CD8-positive, alpha-beta memory T cell (primary cell): ENCODE measurements around the gene BTBD9. TPM values are rescaled to one million over a fixed set of nuclear protein-coding genes. Genes with fewer than 3 reads are reported as not detected.
A peak's percentile ranks its signal among the peaks of the same experiment; 100 is the strongest.

ENCODE experiments used
- CTCF ChIA-PET: fragments of 350-600 bp; sonication (Branson Sonifier 250); formaldehyde crosslinking; loops from one replicate; lab custom pipeline; 2021; ENCODE audit warnings: antibody characterized with exemption; lab: Charles Lee
- POLR2A ChIA-PET: fragments of 350-600 bp; sonication (Branson Sonifier 250); formaldehyde crosslinking; loops from one replicate; lab custom pipeline; 2021; ENCODE audit warnings: antibody characterized with exemption; lab: Charles Lee
- DNase-seq, 5 donors: peaks; one replicate each; pipeline versions ENCODE4 v3.0.0 to v3.0.0-alpha.2; 2020 to 2022; ENCODE audit warnings: mixed read lengths in 1 of 5
- H3K27ac ChIP-seq: one replicate; pipeline ENCODE4 v1.7.0; 2013; ENCODE audit warnings: low read depth, mild to moderate bottlenecking, low read length, moderate library complexity
- H3K27me3 ChIP-seq: 2 replicates; pipeline ENCODE4 v1.7.0; 2013; ENCODE audit warnings: low read length, mild to moderate bottlenecking; ENCODE audit not compliant: insufficient read depth, poor library complexity, severe bottlenecking
- H3K36me3 ChIP-seq: 2 replicates; pipeline ENCODE4 v1.7.0; 2013; ENCODE audit warnings: mild to moderate bottlenecking, low read length, moderate library complexity; ENCODE audit not compliant: insufficient read depth
- H3K4me1 ChIP-seq: 2 replicates; pipeline ENCODE4 v1.7.0; 2013; ENCODE audit warnings: mild to moderate bottlenecking, low read length, moderate library complexity; ENCODE audit not compliant: insufficient read depth
- H3K4me3 ChIP-seq: 2 replicates; pipeline ENCODE4 v1.7.0; 2013; ENCODE audit warnings: mild to moderate bottlenecking, low read length
- H3K9me3 ChIP-seq: 2 replicates; pipeline ENCODE4 v1.7.0; 2013; ENCODE audit warnings: mild to moderate bottlenecking, low read length
- H3K27ac Mint-ChIP-seq, 8 donors: one replicate each; pipeline ENCODE4 v1.8.0; 2020 to 2021; ENCODE audit warnings: mixed read lengths in 8 of 8, mild to moderate bottlenecking in 6 of 8, inconsistent platforms in 3 of 8, moderate library complexity in 3 of 8
- H3K27me3 Mint-ChIP-seq, 2 donors: one replicate each; pipeline ENCODE4 v1.8.0; 2020 to 2021; ENCODE audit warnings: mixed read lengths in 2 of 2, mild to moderate bottlenecking in 1 of 2, moderate library complexity in 1 of 2
- H3K36me3 Mint-ChIP-seq, 3 donors: one replicate each; pipeline ENCODE4 v1.8.0; 2020 to 2021; ENCODE audit warnings: mixed read lengths in 3 of 3, inconsistent platforms in 1 of 3, mild to moderate bottlenecking in 1 of 3
- H3K4me1 Mint-ChIP-seq, 3 donors: one replicate each; pipeline ENCODE4 v1.8.0; 2020 to 2021; ENCODE audit warnings: mixed read lengths in 3 of 3, inconsistent platforms in 1 of 3, mild to moderate bottlenecking in 1 of 3
- H3K4me3 Mint-ChIP-seq, 7 donors: one replicate each; pipeline ENCODE4 v1.8.0; 2020 to 2021; ENCODE audit warnings: mixed read lengths in 7 of 7, mild to moderate bottlenecking in 6 of 7, moderate library complexity in 4 of 7, inconsistent platforms in 2 of 7
- H3K9me3 Mint-ChIP-seq, 5 donors: one replicate each; pipeline ENCODE4 v1.8.0; 2020 to 2022; ENCODE audit warnings: mixed read lengths in 5 of 5, mild to moderate bottlenecking in 3 of 5, moderate library complexity in 2 of 5, inconsistent platforms in 1 of 5
- polyA plus RNA-seq: library from polyadenylated mRNA; unstranded; fragments of 300-500 nt; fragmentation: Illumina TruSeq; gene quantifications from one replicate; pipeline ENCODE4 v1.2.3, GENCODE V29; 2021
- total RNA-seq, 2 experiments: library from RNA; stranded (reverse); gene quantifications; one replicate each; pipeline ENCODE4 v1.2.3, GENCODE V29; 2021

BTBD9 gene
- total and polyA plus RNA-seq, 3 experiments from 2014 or later, result 12.2 to 17.7 (median 14.9) TPM

- Histone ChIP-seq H3K4me1 (no peaks in the 10 kb centered on the region), H3K4me3 (no peak overlapping the region), H3K36me3 (no peaks in the 10 kb centered on the region), H3K27ac (no peak overlapping the region), H3K27me3 (no peaks in the 10 kb centered on the region), H3K9me3 (no peaks in the 10 kb centered on the region)
- Mint-ChIP-seq H3K27ac (no peak overlapping the region), H3K36me3 (peaks cover 8 to 18% (median 11%) of the 10 kb centered on the region in 3 donors), H3K4me3 (no peak overlapping the region), H3K4me1 (no peaks in the 10 kb centered on the region), H3K9me3 (no peaks in the 10 kb centered on the region), H3K27me3 (no peaks in the 10 kb centered on the region)
- DNase-seq, result no peak
- ChIA-PET POLR2A (no interaction called here), CTCF (no interaction called here)
Measured at GRCh38 chr6:38543022-38543421, 96.7 kb downstream of the BTBD9 start.

GRCh38 chr6:38542031-38542430, 97.7 kb downstream of the BTBD9 start:
- H3K9me3 Mint-ChIP-seq, result no peaks in the 10 kb centered on the region
- H3K4me3 ChIP-seq, result no peak overlapping the region
- POLR2A ChIA-PET, result no interaction called here

GRCh38 chr6:38533064-38533463, 106.7 kb downstream of the BTBD9 start:
- no peak for DNase-seq
- Histone ChIP-seq H3K4me3 (no peak overlapping the region), H3K4me1 (no peaks in the 10 kb centered on the region), H3K27me3 (no peaks in the 10 kb centered on the region), H3K9me3 (no peaks in the 10 kb centered on the region), H3K36me3 (no peaks in the 10 kb centered on the region), H3K27ac (no peak overlapping the region)
- Mint-ChIP-seq H3K27me3 (no peaks in the 10 kb centered on the region), H3K4me3 (no peak overlapping the region), H3K4me1 (peaks cover 32 to 47% (median 41%) of the 10 kb centered on the region in 3 donors), H3K27ac (no peak overlapping the region), H3K36me3 (peaks cover 13 to 30% (median 22%) of the 10 kb centered on the region in 3 donors), H3K9me3 (peaks cover 0 to 3% (median 0%) of the 10 kb centered on the region in 5 donors)
- POLR2A ChIA-PET, result no interaction called here
- CTCF ChIA-PET, result no interaction called here

More at GRCh38 chr6:38542031-38542430, 97.7 kb downstream of the BTBD9 start:
- DNase-seq, result no peak
- Mint-ChIP-seq H3K27ac (no peak overlapping the region), H3K36me3 (peaks cover 4 to 12% (median 7%) of the 10 kb centered on the region in 3 donors), H3K4me1 (no peaks in the 10 kb centered on the region), H3K4me3 (no peak overlapping the region), H3K27me3 (no peaks in the 10 kb centered on the region)
- Histone ChIP-seq H3K36me3 (no peaks in the 10 kb centered on the region), H3K9me3 (no peaks in the 10 kb centered on the region), H3K27ac (no peak overlapping the region), H3K27me3 (no peaks in the 10 kb centered on the region), H3K4me1 (no peaks in the 10 kb centered on the region)
- CTCF ChIA-PET, result no interaction called here

DNA sequence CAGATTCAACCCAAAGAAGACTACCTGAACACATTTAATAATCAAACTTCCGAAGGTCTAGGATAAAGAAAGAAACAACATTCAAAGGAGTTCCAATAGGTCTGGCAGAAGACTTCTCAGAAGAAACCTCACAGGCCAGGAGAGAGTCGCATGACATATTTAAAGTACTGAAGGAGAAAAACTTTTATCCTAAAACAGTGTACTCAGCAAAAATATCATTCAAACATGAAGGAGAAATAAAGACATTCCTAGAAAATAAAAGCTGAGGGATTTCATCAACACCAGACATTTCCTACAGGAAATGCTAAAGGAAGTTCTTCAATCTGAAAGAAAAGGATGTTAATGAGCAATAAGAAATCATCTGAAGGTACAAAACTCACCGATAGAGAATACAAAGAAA, 108.6 kb downstream of the BTBD9 start:
- Histone ChIP-seq H3K4me1 (no peaks in the 10 kb centered on the region), H3K36me3 (no peaks in the 10 kb centered on the region), H3K9me3 (peaks cover 6% of the 10 kb centered on the region), H3K27ac (no peak overlapping the region), H3K4me3 (no peak overlapping the region), H3K27me3 (no peaks in the 10 kb centered on the region)
- no peaks in the 10 kb centered on the region for H3K27me3 Mint-ChIP-seq
- peaks cover 22 to 48% (median 37%) of the 10 kb centered on the region in 3 donors for H3K36me3 Mint-ChIP-seq
- ChIA-PET POLR2A (no interaction called here), CTCF (no interaction called here)
- no peak overlapping the region for H3K27ac Mint-ChIP-seq
- no peak for DNase-seq
- peaks cover 0 to 13% (median 6%) of the 10 kb centered on the region in 5 donors for H3K9me3 Mint-ChIP-seq
- peaks cover 32 to 40% (median 36%) of the 10 kb centered on the region in 3 donors for H3K4me1 Mint-ChIP-seq
- no peak overlapping the region for H3K4me3 Mint-ChIP-seq

- Histone ChIP-seq H3K27ac (no peak overlapping the region), H3K27me3 (no peaks in the 10 kb centered on the region), H3K4me3 (no peak overlapping the region), H3K9me3 (peaks cover 6% of the 10 kb centered on the region), H3K36me3 (no peaks in the 10 kb centered on the region), H3K4me1 (no peaks in the 10 kb centered on the region)
- peaks cover 31 to 54% (median 46%) of the 10 kb centered on the region in 3 donors for H3K36me3 Mint-ChIP-seq
- CTCF ChIA-PET, result no interaction called here
- POLR2A ChIA-PET, result no interaction called here
- H3K4me1 Mint-ChIP-seq, result peaks cover 10 to 26% (median 12%) of the 10 kb centered on the region in 3 donors
- H3K27me3 Mint-ChIP-seq, result no peaks in the 10 kb centered on the region
- H3K4me3 Mint-ChIP-seq, result no peak overlapping the region
- DNase-seq, result no peak
- no peak overlapping the region for H3K27ac Mint-ChIP-seq
- H3K9me3 Mint-ChIP-seq, result peaks cover 5 to 19% (median 11%) of the 10 kb centered on the region in 5 donors
Measured at GRCh38 chr6:38528196-38528965, 111.3 kb downstream of the BTBD9 start.

- CTCF ChIA-PET, result no interaction called here
- DNase-seq, result no peak
- H3K36me3 Mint-ChIP-seq, result peaks cover 30 to 45% (median 44%) of the 10 kb centered on the region in 3 donors
- no peak overlapping the region for H3K4me3 ChIP-seq
- H3K27ac ChIP-seq, result no peak overlapping the region
- POLR2A ChIA-PET, result no interaction called here
- peaks cover 6% of the 10 kb centered on the region for H3K9me3 ChIP-seq
- peaks cover 5 to 19% (median 11%) of the 10 kb centered on the region in 5 donors for H3K9me3 Mint-ChIP-seq
- H3K36me3 ChIP-seq, result no peaks in the 10 kb centered on the region
- H3K4me1 Mint-ChIP-seq, result peaks cover 4 to 22% (median 4%) of the 10 kb centered on the region in 3 donors
- no peak overlapping the region for H3K4me3 Mint-ChIP-seq
- H3K27ac Mint-ChIP-seq, result peak overlapping the region in 1 of 8 donors; percentile 13
- no peaks in the 10 kb centered on the region for H3K27me3 ChIP-seq
- H3K4me1 ChIP-seq, result no peaks in the 10 kb centered on the region
- H3K27me3 Mint-ChIP-seq, result no peaks in the 10 kb centered on the region
Measured at GRCh38 chr6:38527371-38527770, 112.4 kb downstream of the BTBD9 start.

DNA sequence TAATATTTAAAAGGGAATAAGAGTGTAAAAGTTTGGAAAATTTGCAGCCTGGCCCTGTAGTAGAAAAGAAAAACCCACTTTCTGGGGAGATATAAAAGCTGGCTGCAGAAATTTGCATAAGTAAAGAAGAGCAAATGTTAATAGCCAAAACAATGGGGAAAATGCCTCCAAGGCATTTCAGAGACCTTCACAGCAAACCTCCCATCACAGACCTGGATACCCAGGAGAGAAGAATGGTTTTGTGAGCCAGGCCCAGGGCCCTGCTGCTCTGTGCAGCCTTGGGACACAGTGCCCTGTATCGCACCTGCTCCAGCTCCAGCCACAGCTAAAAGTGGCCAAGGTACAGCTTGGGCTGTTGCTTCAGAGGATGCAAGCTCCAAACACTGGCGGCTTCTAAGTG, 113.8 kb downstream of the BTBD9 start:
- no peak overlapping the region for H3K4me3 ChIP-seq
- H3K27ac Mint-ChIP-seq, result no peak overlapping the region
- peaks cover 31 to 42% (median 39%) of the 10 kb centered on the region in 3 donors for H3K36me3 Mint-ChIP-seq
- peaks cover 4 to 19% (median 6%) of the 10 kb centered on the region in 3 donors for H3K4me1 Mint-ChIP-seq
- POLR2A ChIA-PET, result no interaction called here
- H3K9me3 Mint-ChIP-seq, result peaks cover 5 to 19% (median 11%) of the 10 kb centered on the region in 5 donors
- no peak for DNase-seq
- H3K4me1 ChIP-seq, result no peaks in the 10 kb centered on the region
- H3K27me3 ChIP-seq, result no peaks in the 10 kb centered on the region
- H3K36me3 ChIP-seq, result no peaks in the 10 kb centered on the region
- no peaks in the 10 kb centered on the region for H3K27me3 Mint-ChIP-seq
- H3K27ac ChIP-seq, result no peak overlapping the region
- CTCF ChIA-PET, result interaction anchor here (1.2 kb wide), 1 partner anchor 32 kb away, joined by 3 read pairs; no protein-coding TSS in a partner anchor
- peaks cover 6% of the 10 kb centered on the region for H3K9me3 ChIP-seq
- no peak overlapping the region for H3K4me3 Mint-ChIP-seq

GRCh38 chr6:38524436-38525145, 115.1 kb downstream of the BTBD9 start:
- H3K36me3 Mint-ChIP-seq, result peaks cover 29 to 36% (median 30%) of the 10 kb centered on the region in 3 donors
- no peak for DNase-seq
- POLR2A ChIA-PET, result no interaction called here
- CTCF ChIA-PET, result no interaction called here
- Histone ChIP-seq H3K36me3 (no peaks in the 10 kb centered on the region), H3K9me3 (peaks cover 6% of the 10 kb centered on the region), H3K27me3 (no peaks in the 10 kb centered on the region), H3K4me3 (no peak overlapping the region), H3K4me1 (peaks cover 2% of the 10 kb centered on the region), H3K27ac (no peak overlapping the region)
- H3K9me3 Mint-ChIP-seq, result peaks cover 5 to 16% (median 11%) of the 10 kb centered on the region in 5 donors
- peaks cover 5 to 21% (median 8%) of the 10 kb centered on the region in 3 donors for H3K4me1 Mint-ChIP-seq
- H3K27me3 Mint-ChIP-seq, result no peaks in the 10 kb centered on the region
- H3K4me3 Mint-ChIP-seq, result no peak overlapping the region
- H3K27ac Mint-ChIP-seq, result peak overlapping the region in 1 of 8 donors; percentile 34
